ENCODE data around the gene RFK. TPM values are rescaled to one million over a fixed set of nuclear protein-coding genes. Genes with fewer than 3 reads are reported as not detected.

The RFK gene
- total and polyA plus RNA-seq, 2 of the 13 experiments (the other 11 are each of a cell fraction or from before 2014, with no cell fraction given), result 18.2 to 37.2 TPM

DNA sequence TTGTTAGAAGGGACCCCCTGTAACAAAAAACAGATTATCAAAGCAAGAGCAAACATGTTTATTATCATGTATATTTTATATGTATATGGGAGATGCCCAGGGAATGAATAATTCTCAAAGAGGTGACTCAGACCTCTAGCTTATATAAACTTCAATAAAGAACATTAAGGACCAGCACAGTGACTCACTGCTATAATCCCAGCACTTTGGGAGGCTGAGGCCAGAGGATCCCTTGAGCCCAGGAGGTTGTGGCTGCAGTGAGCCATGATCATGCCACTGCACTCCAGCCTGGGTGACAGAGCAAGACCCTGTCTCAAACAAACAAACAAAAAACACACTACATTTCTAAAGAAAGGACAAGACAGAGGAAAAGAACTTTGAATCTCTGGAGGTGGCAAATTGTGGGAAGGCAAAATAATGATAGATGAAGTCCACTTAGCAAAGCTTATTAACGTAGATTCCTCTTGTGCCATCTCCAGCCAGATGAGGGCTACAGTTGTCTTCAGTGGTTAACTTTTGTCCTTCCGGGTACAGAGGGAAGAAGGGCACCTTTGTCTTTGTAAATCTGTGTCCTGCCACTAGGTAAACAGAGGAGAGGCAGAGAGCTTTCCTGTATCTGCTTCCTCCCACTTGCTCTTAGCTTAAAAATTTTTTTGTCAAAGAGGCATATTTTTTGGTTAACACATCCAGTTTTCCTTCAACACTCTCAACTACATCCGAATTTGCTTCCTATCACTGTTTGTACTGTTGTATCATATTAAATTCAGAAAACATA, 7.5 kb upstream of the RFK start (continued):
- TF ChIP-seq, protein P1, sequence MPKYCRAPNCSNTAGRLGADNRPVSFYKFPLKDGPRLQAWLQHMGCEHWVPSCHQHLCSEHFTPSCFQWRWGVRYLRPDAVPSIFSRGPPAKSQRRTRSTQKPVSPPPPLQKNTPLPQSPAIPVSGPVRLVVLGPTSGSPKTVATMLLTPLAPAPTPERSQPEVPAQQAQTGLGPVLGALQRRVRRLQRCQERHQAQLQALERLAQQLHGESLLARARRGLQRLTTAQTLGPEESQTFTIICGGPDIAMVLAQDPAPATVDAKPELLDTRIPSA (CRISPR knock-in tag; IDR thresholded peaks at IDR 0.05; ENCODE audit: borderline replicate concordance), result no peak
- TF ChIP-seq CSRNP2 (CRISPR knock-in tag; conservative IDR thresholded peaks at IDR 0.05; ENCODE audit: low read depth) (no peak), MLX (CRISPR knock-in tag; IDR thresholded peaks at IDR 0.05) (no peak; the same call in 1 of the 2 replicates), ZNF230 (CRISPR knock-in tag; IDR thresholded peaks at IDR 0.05) (no peak), PCBP1 (IDR thresholded peaks at IDR 0.05; ENCODE audit: borderline replicate concordance, low read depth, low read length) (no peak), ZNF30 (CRISPR knock-in tag; IDR thresholded peaks at IDR 0.05) (no peak), EP300 (IDR thresholded peaks at IDR 0.05; ENCODE audit: low read depth in 2 of 2, low read length in 2 of 2) (peak in 1 of 2 experiments; percentile 68; a peak in 2 of 4 replicates), EP300 (CRISPR knock-in tag; IDR thresholded peaks at IDR 0.05; ENCODE audit: borderline replicate concordance) (no peak), ZNF703 (CRISPR knock-in tag; IDR thresholded peaks at IDR 0.05; ENCODE audit: borderline replicate concordance) (no peak), ETS1 (CRISPR knock-in tag; IDR thresholded peaks at IDR 0.05) (no peak), SMC3 (IDR thresholded peaks at IDR 0.05; ENCODE audit: low read length) (no peak), GFI1 (CRISPR knock-in tag; IDR thresholded peaks at IDR 0.05; ENCODE audit: borderline replicate concordance) (peak; percentile 96), ZNF253 (CRISPR knock-in tag; IDR thresholded peaks at IDR 0.05; ENCODE audit: borderline replicate concordance) (no peak), KMT2A (CRISPR knock-in tag; IDR thresholded peaks at IDR 0.05) (no peak), FOXK2 (IDR thresholded peaks at IDR 0.05) (peak; percentile 13; the same call in 1 of the 2 replicates)
- TF ChIP-seq, protein P2, sequence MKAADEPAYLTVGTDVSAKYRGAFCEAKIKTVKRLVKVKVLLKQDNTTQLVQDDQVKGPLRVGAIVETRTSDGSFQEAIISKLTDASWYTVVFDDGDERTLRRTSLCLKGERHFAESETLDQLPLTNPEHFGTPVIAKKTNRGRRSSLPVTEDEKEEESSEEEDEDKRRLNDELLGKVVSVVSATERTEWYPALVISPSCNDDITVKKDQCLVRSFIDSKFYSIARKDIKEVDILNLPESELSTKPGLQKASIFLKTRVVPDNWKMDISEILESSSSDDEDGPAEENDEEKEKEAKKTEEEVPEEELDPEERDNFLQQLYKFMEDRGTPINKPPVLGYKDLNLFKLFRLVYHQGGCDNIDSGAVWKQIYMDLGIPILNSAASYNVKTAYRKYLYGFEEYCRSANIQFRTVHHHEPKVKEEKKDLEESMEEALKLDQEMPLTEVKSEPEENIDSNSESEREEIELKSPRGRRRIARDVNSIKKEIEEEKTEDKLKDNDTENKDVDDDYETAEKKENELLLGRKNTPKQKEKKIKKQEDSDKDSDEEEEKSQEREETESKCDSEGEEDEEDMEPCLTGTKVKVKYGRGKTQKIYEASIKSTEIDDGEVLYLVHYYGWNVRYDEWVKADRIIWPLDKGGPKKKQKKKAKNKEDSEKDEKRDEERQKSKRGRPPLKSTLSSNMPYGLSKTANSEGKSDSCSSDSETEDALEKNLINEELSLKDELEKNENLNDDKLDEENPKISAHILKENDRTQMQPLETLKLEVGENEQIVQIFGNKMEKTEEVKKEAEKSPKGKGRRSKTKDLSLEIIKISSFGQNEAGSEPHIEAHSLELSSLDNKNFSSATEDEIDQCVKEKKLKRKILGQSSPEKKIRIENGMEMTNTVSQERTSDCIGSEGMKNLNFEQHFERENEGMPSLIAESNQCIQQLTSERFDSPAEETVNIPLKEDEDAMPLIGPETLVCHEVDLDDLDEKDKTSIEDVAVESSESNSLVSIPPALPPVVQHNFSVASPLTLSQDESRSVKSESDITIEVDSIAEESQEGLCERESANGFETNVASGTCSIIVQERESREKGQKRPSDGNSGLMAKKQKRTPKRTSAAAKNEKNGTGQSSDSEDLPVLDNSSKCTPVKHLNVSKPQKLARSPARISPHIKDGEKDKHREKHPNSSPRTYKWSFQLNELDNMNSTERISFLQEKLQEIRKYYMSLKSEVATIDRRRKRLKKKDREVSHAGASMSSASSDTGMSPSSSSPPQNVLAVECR (CRISPR knock-in tag; IDR thresholded peaks at IDR 0.05; ENCODE audit: borderline replicate concordance), result peak; percentile 30; the same call in 1 of the 2 replicates
- TF ChIP-seq, protein P3, sequence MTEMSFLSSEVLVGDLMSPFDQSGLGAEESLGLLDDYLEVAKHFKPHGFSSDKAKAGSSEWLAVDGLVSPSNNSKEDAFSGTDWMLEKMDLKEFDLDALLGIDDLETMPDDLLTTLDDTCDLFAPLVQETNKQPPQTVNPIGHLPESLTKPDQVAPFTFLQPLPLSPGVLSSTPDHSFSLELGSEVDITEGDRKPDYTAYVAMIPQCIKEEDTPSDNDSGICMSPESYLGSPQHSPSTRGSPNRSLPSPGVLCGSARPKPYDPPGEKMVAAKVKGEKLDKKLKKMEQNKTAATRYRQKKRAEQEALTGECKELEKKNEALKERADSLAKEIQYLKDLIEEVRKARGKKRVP (CRISPR knock-in tag; IDR thresholded peaks at IDR 0.05), result no peak

Measured in HepG2 (cell line).